Fibroblast of lung (primary cell): ENCODE data around the gene KRT84. TPM values are rescaled to one million over a fixed set of nuclear protein-coding genes. Genes with fewer than 3 reads are reported as not detected.
A peak's percentile ranks its signal among the peaks of the same experiment; 100 is the strongest.

Experiments
- DNase-seq, 2 donors: peaks; one replicate each; pipeline versions ENCODE4 v3.0.0 to v3.0.0-alpha.2; 2010; ENCODE audit warnings: low read depth in 2 of 2
- H2AFZ ChIP-seq: 2 replicates; pipeline ENCODE4 v1.5.1; 2012; ENCODE audit warnings: low read length, control low read depth, inconsistent platforms
- H3K27ac ChIP-seq: 2 replicates; pipeline ENCODE4 v1.5.1; 2011; ENCODE audit warnings: low read length, control low read depth; ENCODE audit not compliant: insufficient read depth
- H3K27me3 ChIP-seq: 2 replicates; pipeline ENCODE4 v1.5.1; 2011; ENCODE audit warnings: mild to moderate bottlenecking, low read length; ENCODE audit not compliant: control insufficient read depth, insufficient read depth
- H3K36me3 ChIP-seq: 2 replicates; pipeline ENCODE4 v1.5.1; 2011; ENCODE audit warnings: low read length; ENCODE audit not compliant: control insufficient read depth, insufficient read depth
- H3K4me1 ChIP-seq: 2 replicates; pipeline ENCODE4 v1.5.1; 2011; ENCODE audit warnings: low read length; ENCODE audit not compliant: control insufficient read depth, insufficient read depth; ENCODE audit errors: extremely low read depth
- H3K4me2 ChIP-seq: 2 replicates; pipeline ENCODE4 v1.5.1; 2011; ENCODE audit warnings: low read length, control low read depth; ENCODE audit not compliant: insufficient read depth; ENCODE audit errors: extremely low read depth
- H3K4me3 ChIP-seq, 4 experiments: fragments of 200-600 bp in 1 of 4; sonication (generic) in 1 of 4; replicated peaks in 1 of 4; 2 replicates each; pipeline ENCODE4 v1.5.1; 2011 to 2016; ENCODE audit warnings: low read length in 4 of 4, low read depth in 3 of 4, mild to moderate bottlenecking in 3 of 4, control low read depth in 2 of 4, inconsistent platforms in 1 of 4, mixed read lengths in 1 of 4; ENCODE audit not compliant: insufficient read depth in 1 of 4; ENCODE audit errors: control extremely low read depth in 1 of 4
- H3K79me2 ChIP-seq: 2 replicates; pipeline ENCODE4 v1.5.1; 2012; ENCODE audit warnings: mild to moderate bottlenecking, low read length, inconsistent platforms; ENCODE audit not compliant: control insufficient read depth, insufficient read depth
- H3K9ac ChIP-seq: 2 replicates; pipeline ENCODE4 v1.5.1; 2011; ENCODE audit warnings: mild to moderate bottlenecking, low read length, control low read depth; ENCODE audit not compliant: insufficient read depth
- H3K9me3 ChIP-seq: 2 replicates; pipeline ENCODE4 v1.5.1; 2012; ENCODE audit warnings: low read depth, low read length; ENCODE audit not compliant: control insufficient read depth, insufficient read depth
- H4K20me1 ChIP-seq: 2 replicates; pipeline ENCODE4 v1.5.1; 2011; ENCODE audit warnings: low read length; ENCODE audit not compliant: control insufficient read depth, insufficient read depth; ENCODE audit errors: extremely low read depth
- EZH2 ChIP-seq: IDR thresholded peaks from 2 replicates; pipeline ENCODE4 v1.5.1; 2012; ENCODE audit warnings: low read length, control low read depth, mild to moderate bottlenecking; ENCODE audit errors: missing control alignments
- polyA plus RNA-seq, 2 donors: library from polyadenylated mRNA; depleted of rRNA in 1 of 2; stranded (reverse) in 1 of 2; unstranded in 1 of 2; fragments of >200 nt; gene quantifications; 2 replicates each; pipeline ENCODE4 v1.2.1, GENCODE V29; 2011 to 2012; ENCODE audit warnings: missing spikeins in 1 of 2
- total RNA-seq: library from RNA; depleted of rRNA; stranded (reverse); fragments of >200 nt; gene quantifications from 2 replicates; pipeline ENCODE4 v1.2.1, GENCODE V29; 2014
- TF ChIP-seq, protein P1 (sequence below), 2 donors: IDR thresholded peaks in 1 of 2; conservative IDR thresholded peaks in 1 of 2; 1 replicate in 1 of 2; 2 replicates in 1 of 2; pipeline ENCODE4 v1.5.1; 2011 to 2012; ENCODE audit warnings: low read length in 2 of 2, control low read depth in 1 of 2, inconsistent platforms in 1 of 2, low read depth in 1 of 2, mild to moderate bottlenecking in 1 of 2

Gene KRT84
- total and polyA plus RNA-seq, 2 donors (not counting 1 experiment from before 2014, with no cell fraction given) = not detected

DNA sequence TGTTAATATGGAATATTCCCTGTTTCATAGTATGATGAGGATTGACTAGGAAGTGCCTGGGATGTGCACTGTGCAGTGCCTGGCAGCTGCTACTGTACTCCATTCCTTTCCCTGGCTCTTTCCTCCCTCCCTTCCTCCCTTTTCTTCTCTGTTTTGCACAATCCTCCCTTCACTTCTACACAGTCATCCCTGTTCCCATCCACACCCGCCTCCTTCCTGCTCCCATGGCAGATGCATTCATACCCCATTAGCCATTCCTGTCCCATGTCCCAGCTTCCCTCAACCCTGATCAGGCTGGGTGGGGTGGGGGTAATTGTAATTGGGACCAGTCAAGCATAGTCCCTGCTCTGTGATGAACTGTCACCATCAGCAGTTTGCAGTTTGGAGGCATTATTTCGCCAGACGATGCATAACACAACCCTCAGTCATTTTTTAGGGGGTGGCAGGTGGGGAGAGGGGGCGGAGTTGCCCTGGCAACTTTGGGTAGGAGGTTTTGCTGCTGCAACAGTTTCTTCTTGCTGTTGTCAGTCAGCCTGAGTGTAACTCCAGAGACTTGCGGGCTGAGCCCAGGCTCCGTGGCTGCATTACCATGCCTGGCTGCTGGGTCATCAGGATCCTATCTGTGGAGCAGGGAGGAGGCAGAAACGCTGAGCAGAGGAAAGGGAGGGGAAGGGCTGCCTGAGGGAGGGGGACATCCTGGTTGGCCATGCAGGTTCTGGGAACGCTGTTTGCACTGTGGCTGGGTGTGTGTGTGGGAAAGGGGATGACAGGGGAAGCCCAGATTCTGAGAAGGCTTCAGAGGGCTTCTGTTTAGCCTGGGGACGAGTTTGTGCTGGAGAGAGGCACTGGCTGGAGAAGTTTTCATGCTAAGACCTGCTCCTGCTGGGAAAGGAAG lies 4.1 kb upstream of the KRT84 start:
- DNase-seq = peak in 1 of 2 donors; percentile 60

DNA sequence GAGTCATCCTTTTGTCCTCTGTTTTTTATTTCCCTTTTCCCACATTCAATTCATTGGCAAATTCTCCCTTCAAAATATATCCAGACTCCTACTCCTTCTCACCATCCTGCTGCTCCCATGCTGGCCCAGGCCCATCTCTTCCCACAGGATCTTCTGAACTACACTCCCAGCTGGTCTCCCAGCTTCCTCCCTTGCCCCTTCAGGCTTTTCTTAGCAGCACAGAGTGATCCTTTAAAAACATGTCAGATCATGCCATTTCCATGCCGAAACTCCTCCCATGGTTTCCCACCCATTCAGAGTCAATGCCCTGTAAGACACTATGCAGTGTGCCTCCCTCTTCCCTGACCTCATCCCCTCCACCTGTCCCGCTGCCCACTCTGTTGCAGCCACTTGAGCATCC lies 2.4 kb upstream of the KRT84 start:
- Histone ChIP-seq H3K4me3 (no peak overlapping the region), H3K27me3 (peaks cover 15% of the 10 kb centered on the region), H3K9me3 (no peaks in the 10 kb centered on the region), H3K4me2 (no peak overlapping the region), H2AFZ (no peak overlapping the region), H4K20me1 (no peaks in the 10 kb centered on the region), H3K27ac (no peak overlapping the region), H3K36me3 (no peaks in the 10 kb centered on the region), H3K79me2 (no peaks in the 10 kb centered on the region), H3K4me1 (no peaks in the 10 kb centered on the region), H3K9ac (no peak overlapping the region)
- no peak for DNase-seq
- TF ChIP-seq, protein P1, sequence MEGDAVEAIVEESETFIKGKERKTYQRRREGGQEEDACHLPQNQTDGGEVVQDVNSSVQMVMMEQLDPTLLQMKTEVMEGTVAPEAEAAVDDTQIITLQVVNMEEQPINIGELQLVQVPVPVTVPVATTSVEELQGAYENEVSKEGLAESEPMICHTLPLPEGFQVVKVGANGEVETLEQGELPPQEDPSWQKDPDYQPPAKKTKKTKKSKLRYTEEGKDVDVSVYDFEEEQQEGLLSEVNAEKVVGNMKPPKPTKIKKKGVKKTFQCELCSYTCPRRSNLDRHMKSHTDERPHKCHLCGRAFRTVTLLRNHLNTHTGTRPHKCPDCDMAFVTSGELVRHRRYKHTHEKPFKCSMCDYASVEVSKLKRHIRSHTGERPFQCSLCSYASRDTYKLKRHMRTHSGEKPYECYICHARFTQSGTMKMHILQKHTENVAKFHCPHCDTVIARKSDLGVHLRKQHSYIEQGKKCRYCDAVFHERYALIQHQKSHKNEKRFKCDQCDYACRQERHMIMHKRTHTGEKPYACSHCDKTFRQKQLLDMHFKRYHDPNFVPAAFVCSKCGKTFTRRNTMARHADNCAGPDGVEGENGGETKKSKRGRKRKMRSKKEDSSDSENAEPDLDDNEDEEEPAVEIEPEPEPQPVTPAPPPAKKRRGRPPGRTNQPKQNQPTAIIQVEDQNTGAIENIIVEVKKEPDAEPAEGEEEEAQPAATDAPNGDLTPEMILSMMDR (conservative IDR thresholded peaks at IDR 0.05 in 1 of 2, IDR thresholded peaks at IDR 0.05 in 1 of 2; ENCODE audit: low read depth in 1 of 2, low read length in 2 of 2) = no peak
- TF ChIP-seq EZH2 = no peak

More for the DNA sequence above, 4.1 kb upstream of the KRT84 start:
- Histone ChIP-seq H4K20me1 (no peaks in the 10 kb centered on the region), H3K79me2 (no peaks in the 10 kb centered on the region), H3K4me1 (no peaks in the 10 kb centered on the region), H3K27ac (no peak overlapping the region), H3K27me3 (peaks cover 9% of the 10 kb centered on the region), H3K4me2 (no peak overlapping the region), H3K9me3 (no peaks in the 10 kb centered on the region), H2AFZ (no peak overlapping the region), H3K36me3 (no peaks in the 10 kb centered on the region), H3K4me3 (no peak overlapping the region), H3K9ac (no peak overlapping the region)
- TF ChIP-seq EZH2 = no peak
- TF ChIP-seq, protein P1 (conservative IDR thresholded peaks at IDR 0.05 in 1 of 2, IDR thresholded peaks at IDR 0.05 in 1 of 2; ENCODE audit: low read depth in 1 of 2, low read length in 2 of 2) = no peak

DNA sequence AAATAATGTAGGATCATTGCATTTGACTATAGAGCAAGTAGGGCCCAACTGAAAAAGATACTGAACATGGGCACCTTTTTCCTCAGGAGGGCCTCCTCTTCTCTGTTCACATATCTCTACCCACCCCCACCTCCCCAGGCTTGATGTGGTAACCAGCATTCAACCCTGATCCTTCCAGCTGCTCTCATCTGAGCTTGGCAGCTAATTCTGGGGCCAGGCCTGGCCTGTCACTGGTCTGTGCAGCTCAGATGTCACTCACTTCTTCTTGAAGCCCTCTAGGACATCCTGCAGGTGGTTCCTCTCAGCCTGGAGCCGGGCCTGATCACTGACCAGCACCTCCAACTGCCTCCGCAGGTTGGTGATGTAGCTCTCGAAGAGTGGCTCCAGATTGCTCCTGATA lies 2.1 kb downstream of the KRT84 start:
- Histone ChIP-seq H4K20me1 (no peaks in the 10 kb centered on the region), H3K79me2 (no peaks in the 10 kb centered on the region), H3K4me3 (no peak overlapping the region), H3K9ac (no peak overlapping the region), H3K27me3 (peaks cover 16% of the 10 kb centered on the region), H3K4me2 (no peak overlapping the region), H3K36me3 (no peaks in the 10 kb centered on the region), H3K27ac (no peak overlapping the region), H3K4me1 (no peaks in the 10 kb centered on the region), H2AFZ (no peak overlapping the region), H3K9me3 (no peaks in the 10 kb centered on the region)
- TF ChIP-seq EZH2 = no peak
- TF ChIP-seq, protein P1 (conservative IDR thresholded peaks at IDR 0.05 in 1 of 2, IDR thresholded peaks at IDR 0.05 in 1 of 2; ENCODE audit: low read depth in 1 of 2, low read length in 2 of 2) = no peak
- no peak for DNase-seq
